Uterus (tissue), 4 donors: ENCODE data around the gene ARF5. TPM values are rescaled to one million over a fixed set of nuclear protein-coding genes. Genes with fewer than 3 reads are reported as not detected.

Experiments used
- DNase-seq, 2 donors: peaks; one replicate each; pipeline ENCODE4 v3.0.0-alpha.2; 2019 to 2020
- H3K27ac ChIP-seq, 2 donors: fragments of 200-600 bp; sonication (generic); 1 replicate in 1 of 2; 2 replicates in 1 of 2; pipeline ENCODE4 v1.5.1; 2016 to 2018
- H3K27me3 ChIP-seq, 2 donors: fragments of 200-600 bp; sonication (generic); one replicate each; pipeline ENCODE4 v1.5.1; 2018 to 2019; ENCODE audit warnings: control low read depth in 1 of 2
- H3K36me3 ChIP-seq, 2 donors: fragments of 200-600 bp; sonication (generic); one replicate each; pipeline ENCODE4 v1.5.1; 2019; ENCODE audit warnings: control low read depth in 1 of 2
- H3K4me1 ChIP-seq, 2 donors: fragments of 200-600 bp; sonication (generic); one replicate each; pipeline ENCODE4 v1.5.1; 2018 to 2019; ENCODE audit warnings: control low read depth in 1 of 2
- H3K4me3 ChIP-seq, 2 donors: fragments of 200-600 bp; sonication (generic); 1 replicate in 1 of 2; 2 replicates in 1 of 2; pipeline ENCODE4 v1.5.1; 2018 to 2019; ENCODE audit warnings: mild to moderate bottlenecking in 1 of 2
- H3K9me3 ChIP-seq, 2 donors: fragments of 200-600 bp; sonication (generic); one replicate each; pipeline ENCODE4 v1.5.1; 2019; ENCODE audit warnings: control low read depth in 1 of 2
- POLR2A ChIP-seq, 2 donors: fragments of 450-650 bp; IDR thresholded peaks; one replicate each; pipeline ENCODE4 v1.6.1; 2016; ENCODE audit warnings: antibody characterized with exemption in 2 of 2, mild to moderate bottlenecking in 1 of 2, moderate library complexity in 1 of 2
- intact Hi-C: fragments of 100-400 bp; cut with DNase I; formaldehyde crosslinking; loops from one replicate; pipeline ENCODE4 v1.15.1; 2023; ENCODE audit warnings: low total_unique reads
- total RNA-seq, 4 donors: library from RNA; depleted of rRNA in 3 of 4; stranded (reverse); fragments of >200 nt in 3 of 4; gene quantifications; one replicate each; pipeline versions ENCODE4 v1.1.0 to v1.2.4, GENCODE V29; 2014 to 2023
- TF ChIP-seq, protein P1 (sequence below), 4 experiments: fragments of 200-600 bp in 2 of 4; fragments of 450-650 bp in 2 of 4; sonication (generic) in 2 of 4; IDR thresholded peaks; one replicate each; pipeline ENCODE4 v1.5.1; 2016 to 2019; ENCODE audit warnings: antibody characterized with exemption in 4 of 4, mild to moderate bottlenecking in 2 of 4, moderate library complexity in 1 of 4
- donor health status: DM: yes; HTN: yes; CAD: no.

ARF5 gene
- total RNA-seq, 4 donors from 2014 or later: 77.4 to 273 (median 122) TPM

- intact Hi-C loops: no loop called here
- no peak for TF ChIP-seq POLR2A (IDR thresholded peaks at IDR 0.05)
- TF ChIP-seq, protein P1, sequence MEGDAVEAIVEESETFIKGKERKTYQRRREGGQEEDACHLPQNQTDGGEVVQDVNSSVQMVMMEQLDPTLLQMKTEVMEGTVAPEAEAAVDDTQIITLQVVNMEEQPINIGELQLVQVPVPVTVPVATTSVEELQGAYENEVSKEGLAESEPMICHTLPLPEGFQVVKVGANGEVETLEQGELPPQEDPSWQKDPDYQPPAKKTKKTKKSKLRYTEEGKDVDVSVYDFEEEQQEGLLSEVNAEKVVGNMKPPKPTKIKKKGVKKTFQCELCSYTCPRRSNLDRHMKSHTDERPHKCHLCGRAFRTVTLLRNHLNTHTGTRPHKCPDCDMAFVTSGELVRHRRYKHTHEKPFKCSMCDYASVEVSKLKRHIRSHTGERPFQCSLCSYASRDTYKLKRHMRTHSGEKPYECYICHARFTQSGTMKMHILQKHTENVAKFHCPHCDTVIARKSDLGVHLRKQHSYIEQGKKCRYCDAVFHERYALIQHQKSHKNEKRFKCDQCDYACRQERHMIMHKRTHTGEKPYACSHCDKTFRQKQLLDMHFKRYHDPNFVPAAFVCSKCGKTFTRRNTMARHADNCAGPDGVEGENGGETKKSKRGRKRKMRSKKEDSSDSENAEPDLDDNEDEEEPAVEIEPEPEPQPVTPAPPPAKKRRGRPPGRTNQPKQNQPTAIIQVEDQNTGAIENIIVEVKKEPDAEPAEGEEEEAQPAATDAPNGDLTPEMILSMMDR (IDR thresholded peaks at IDR 0.05): no peak
- H3K9me3 ChIP-seq: no peaks in the 10 kb centered on the region
- no peaks in the 10 kb centered on the region for H3K27me3 ChIP-seq
- H3K36me3 ChIP-seq: no peaks in the 10 kb centered on the region
- DNase-seq: no peak
- H3K27ac ChIP-seq: no peak overlapping the region
- no peaks in the 10 kb centered on the region for H3K4me1 ChIP-seq
- no peak overlapping the region for H3K4me3 ChIP-seq
Measured at GRCh38 chr7:127571741-127572505, 16.3 kb upstream of the ARF5 start.

DNA sequence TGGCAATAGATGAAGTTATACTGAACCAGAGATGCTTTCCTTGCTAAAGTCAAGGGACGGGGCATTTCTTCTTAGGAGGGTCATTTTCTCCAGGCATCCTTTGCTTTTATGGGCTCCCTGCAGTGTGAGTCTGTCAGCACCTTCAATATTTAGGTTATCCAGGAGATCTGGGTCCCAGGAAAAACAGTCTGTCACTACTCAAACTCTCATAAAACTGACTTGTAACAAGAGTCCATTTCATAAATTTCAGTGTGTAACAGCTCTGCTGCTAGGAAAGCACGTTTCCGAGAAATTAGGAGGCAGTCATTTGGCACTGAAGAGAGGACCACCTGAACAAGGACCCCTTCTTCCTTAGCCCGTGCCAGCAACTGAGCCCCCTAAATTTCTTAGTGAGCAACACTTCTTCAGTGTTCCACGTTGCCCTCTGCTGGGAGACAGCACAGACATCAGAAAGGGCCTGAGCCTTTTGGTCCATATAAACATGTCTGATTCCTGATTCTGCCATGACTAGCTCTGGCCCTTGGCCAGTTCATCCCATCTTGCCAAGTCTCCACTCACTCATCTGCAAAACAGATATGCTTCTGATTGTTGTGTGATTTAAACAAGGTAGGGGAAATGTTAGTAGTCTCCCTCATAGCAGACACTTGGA is 10.1 kb upstream of the ARF5 start:
- DNase-seq: peak; percentile 34 to 54
- intact Hi-C loops: no loop called here
- no peaks in the 10 kb centered on the region for H3K36me3 ChIP-seq
- H3K27me3 ChIP-seq: no peaks in the 10 kb centered on the region
- H3K9me3 ChIP-seq: no peaks in the 10 kb centered on the region
- peak overlapping the region; percentile 8 to 29 for H3K27ac ChIP-seq
- TF ChIP-seq, protein P1 (IDR thresholded peaks at IDR 0.05): peak in 1 of 4 experiments; percentile 7
- TF ChIP-seq POLR2A (IDR thresholded peaks at IDR 0.05): no peak
- peaks cover 5 to 10% of the 10 kb centered on the region in 2 donors for H3K4me1 ChIP-seq
- H3K4me3 ChIP-seq: no peak overlapping the region

- Histone ChIP-seq H3K9me3 (no peaks in the 10 kb centered on the region), H3K4me1 (peaks cover 5 to 10% of the 10 kb centered on the region in 2 donors), H3K27me3 (no peaks in the 10 kb centered on the region), H3K36me3 (no peaks in the 10 kb centered on the region), H3K27ac (peak overlapping the region; percentile 8 to 29), H3K4me3 (no peak overlapping the region)
- intact Hi-C loops: no loop called here
- TF ChIP-seq, protein P1 (IDR thresholded peaks at IDR 0.05): no peak
- no peak for TF ChIP-seq POLR2A (IDR thresholded peaks at IDR 0.05)
- no peak for DNase-seq
Measured at GRCh38 chr7:127578711-127579275, 9.4 kb upstream of the ARF5 start.

DNA sequence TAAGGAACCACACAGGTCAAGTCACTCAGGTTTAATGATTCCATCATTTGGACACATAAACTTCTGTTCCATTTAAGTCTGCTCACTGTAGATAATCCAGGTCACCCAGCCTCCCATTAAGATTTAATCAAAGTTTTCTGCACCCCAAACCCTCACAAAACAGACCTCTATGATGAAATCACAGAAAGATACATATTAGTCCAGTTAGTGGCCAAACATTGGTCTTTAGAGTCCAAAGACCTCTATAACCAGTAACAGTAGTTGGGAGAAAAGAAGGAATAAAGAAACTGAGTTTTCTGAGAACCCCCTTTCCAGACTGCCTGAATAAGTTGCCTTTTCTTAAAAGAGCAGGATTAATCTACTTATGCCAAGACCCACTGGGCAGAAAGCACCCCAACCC is 7.6 kb upstream of the ARF5 start:
- TF ChIP-seq, protein P1 (IDR thresholded peaks at IDR 0.05): no peak
- no peak for TF ChIP-seq POLR2A (IDR thresholded peaks at IDR 0.05)

GRCh38 chr7:127581716-127582115 is 6.5 kb upstream of the ARF5 start:
- Histone ChIP-seq H3K4me1 (peaks cover 5 to 10% of the 10 kb centered on the region in 2 donors), H3K36me3 (no peaks in the 10 kb centered on the region)
- intact Hi-C loops: no loop called here

More for the DNA sequence above, 7.6 kb upstream of the ARF5 start:
- no peak overlapping the region for H3K27ac ChIP-seq
- peaks cover 5 to 10% of the 10 kb centered on the region in 2 donors for H3K4me1 ChIP-seq
- no peaks in the 10 kb centered on the region for H3K36me3 ChIP-seq
- intact Hi-C loops: no loop called here
- DNase-seq: no peak
- H3K4me3 ChIP-seq: no peak overlapping the region
- H3K27me3 ChIP-seq: no peaks in the 10 kb centered on the region
- H3K9me3 ChIP-seq: no peaks in the 10 kb centered on the region

More at GRCh38 chr7:127581716-127582115, 6.5 kb upstream of the ARF5 start:
- no peak for DNase-seq
- Histone ChIP-seq H3K27ac (no peak overlapping the region), H3K27me3 (no peaks in the 10 kb centered on the region), H3K9me3 (no peaks in the 10 kb centered on the region), H3K4me3 (no peak overlapping the region)
- TF ChIP-seq POLR2A (IDR thresholded peaks at IDR 0.05): no peak
- TF ChIP-seq, protein P1 (IDR thresholded peaks at IDR 0.05): no peak
